ENCODE measurements around the gene CTSE. TPM values are rescaled to one million over a fixed set of nuclear protein-coding genes. Genes with fewer than 3 reads are reported as not detected.
A peak's percentile ranks its signal among the peaks of the same experiment; 100 is the strongest.

Gene CTSE
- total and polyA plus RNA-seq, 2 experiments from 2014 or later: not detected

DNA sequence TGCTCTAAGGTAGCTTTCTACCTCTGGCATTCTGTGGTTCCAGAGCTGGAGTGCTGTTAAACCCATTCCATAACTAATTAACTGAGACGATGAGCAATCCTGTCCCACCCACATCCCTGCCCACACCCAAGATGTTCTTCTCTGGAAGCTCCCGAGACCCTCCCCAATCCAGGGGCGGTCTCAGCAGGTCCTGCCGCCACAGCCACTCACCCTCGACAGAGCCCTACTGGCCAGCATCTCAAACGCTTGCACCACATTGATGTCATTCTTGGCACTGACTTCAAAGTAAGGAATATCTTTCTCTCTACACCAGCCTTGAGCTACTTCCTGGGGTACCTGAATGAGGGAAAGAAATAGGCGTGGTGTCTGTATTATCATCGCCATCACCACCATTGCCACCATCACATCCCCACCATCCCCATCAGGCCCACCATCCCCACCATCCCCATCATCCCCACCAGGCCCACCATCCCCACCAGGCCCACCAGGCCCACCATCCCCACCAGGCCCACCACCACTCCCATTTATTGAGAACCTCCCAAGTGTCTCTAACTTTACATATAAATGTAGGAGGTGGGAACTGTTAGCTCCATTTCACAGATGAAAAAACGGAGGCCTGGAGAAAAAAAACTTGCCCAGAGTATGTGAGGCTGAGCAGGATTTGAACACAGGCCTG lies 38.2 kb downstream of the CTSE start:
- no peak for DNase-seq (ENCODE audit: low spot score)
- H3K27ac Mint-ChIP-seq: no peak overlapping the region
- ATAC-seq: no peak

DNA sequence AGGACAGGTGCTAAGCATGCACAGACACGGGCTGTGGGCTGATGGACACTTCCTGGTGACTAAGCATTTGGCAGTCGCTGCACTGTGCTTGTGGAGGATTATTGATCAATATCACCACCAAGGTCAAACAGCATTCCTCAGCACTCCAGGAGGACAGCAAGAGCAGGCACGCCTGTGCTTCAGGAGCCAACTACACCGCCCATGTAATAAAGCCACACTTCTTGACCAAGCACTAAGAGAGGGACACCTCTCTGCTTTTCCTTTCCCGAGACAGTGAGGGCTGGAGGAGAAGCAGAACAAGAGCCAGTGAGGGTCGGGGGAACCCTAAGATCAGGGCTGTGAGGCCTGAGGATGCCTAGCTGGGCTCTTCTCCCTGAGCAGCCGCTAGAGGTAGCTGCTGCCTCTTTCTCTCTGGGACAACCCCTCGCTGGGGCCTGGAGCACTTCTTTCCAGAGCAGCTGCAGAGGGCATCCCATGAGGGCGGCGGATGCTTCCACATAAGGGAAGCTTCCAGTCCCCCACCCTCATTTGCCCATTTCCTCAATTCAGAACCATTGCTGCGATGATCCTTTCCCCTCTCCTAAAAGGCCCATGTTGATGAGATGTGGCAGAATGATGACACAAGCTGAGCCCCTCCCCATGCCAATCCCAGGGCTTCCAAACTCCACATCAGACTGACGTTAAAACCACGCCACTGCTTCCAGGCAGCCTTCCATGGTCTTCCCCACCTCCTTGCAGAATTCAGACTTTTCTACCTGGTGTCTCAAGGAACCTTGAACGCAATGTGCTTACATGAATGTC lies 39.6 kb downstream of the CTSE start:
- Histone ChIP-seq H3K9me2 (ENCODE audit: insufficient read depth) (no peaks in the 10 kb centered on the region), H3K79me2 (replicated peaks; ENCODE audit: insufficient read depth) (no peaks in the 10 kb centered on the region), H3K4me1 (ENCODE audit: insufficient read depth) (no peaks in the 10 kb centered on the region), H4K20me1 (replicated peaks; ENCODE audit: insufficient read depth) (no peaks in the 10 kb centered on the region; the same call in 1 of the 2 replicates), H3K27me3 (ENCODE audit: insufficient read depth) (no peaks in the 10 kb centered on the region), H2AFZ (peak overlapping the region; percentile 76; the same call in 1 of the 2 replicates), H3F3A (replicated peaks; ENCODE audit: low read depth) (no peaks in the 10 kb centered on the region), H3K27ac (ENCODE audit: low read depth) (no peak overlapping the region), H3K4me3 (no peak overlapping the region), H3K36me3 (ENCODE audit: insufficient read depth) (no peaks in the 10 kb centered on the region), H3K4me2 (no peak overlapping the region)
- H3K4me1 Mint-ChIP-seq: no peaks in the 10 kb centered on the region
- peak; percentile 97 for ATAC-seq
- TF ChIP-seq EZH2phosphoT487 (IDR thresholded peaks at IDR 0.05; ENCODE audit: unreplicated experiment): no peak
- TF ChIP-seq, protein P1, sequence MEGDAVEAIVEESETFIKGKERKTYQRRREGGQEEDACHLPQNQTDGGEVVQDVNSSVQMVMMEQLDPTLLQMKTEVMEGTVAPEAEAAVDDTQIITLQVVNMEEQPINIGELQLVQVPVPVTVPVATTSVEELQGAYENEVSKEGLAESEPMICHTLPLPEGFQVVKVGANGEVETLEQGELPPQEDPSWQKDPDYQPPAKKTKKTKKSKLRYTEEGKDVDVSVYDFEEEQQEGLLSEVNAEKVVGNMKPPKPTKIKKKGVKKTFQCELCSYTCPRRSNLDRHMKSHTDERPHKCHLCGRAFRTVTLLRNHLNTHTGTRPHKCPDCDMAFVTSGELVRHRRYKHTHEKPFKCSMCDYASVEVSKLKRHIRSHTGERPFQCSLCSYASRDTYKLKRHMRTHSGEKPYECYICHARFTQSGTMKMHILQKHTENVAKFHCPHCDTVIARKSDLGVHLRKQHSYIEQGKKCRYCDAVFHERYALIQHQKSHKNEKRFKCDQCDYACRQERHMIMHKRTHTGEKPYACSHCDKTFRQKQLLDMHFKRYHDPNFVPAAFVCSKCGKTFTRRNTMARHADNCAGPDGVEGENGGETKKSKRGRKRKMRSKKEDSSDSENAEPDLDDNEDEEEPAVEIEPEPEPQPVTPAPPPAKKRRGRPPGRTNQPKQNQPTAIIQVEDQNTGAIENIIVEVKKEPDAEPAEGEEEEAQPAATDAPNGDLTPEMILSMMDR (conservative IDR thresholded peaks at IDR 0.05; ENCODE audit: low read depth in 2 of 2): peak; percentile 65 to 93
- H3K4me3 Mint-ChIP-seq: no peak overlapping the region
- peaks cover 5% of the 10 kb centered on the region; the same call in 2 of the 3 replicates for H3K9me3 Mint-ChIP-seq
- H3K27ac Mint-ChIP-seq: no peak overlapping the region
- peak; percentile 86 for DNase-seq (ENCODE audit: low spot score)
- no peaks in the 10 kb centered on the region for H3K36me3 Mint-ChIP-seq (ENCODE audit: low read depth)
- peaks cover 7% of the 10 kb centered on the region for H3K27me3 Mint-ChIP-seq (ENCODE audit: insufficient read depth, low read depth, poor library complexity)

More for the DNA sequence above, 38.2 kb downstream of the CTSE start:
- no peaks in the 10 kb centered on the region for H3K9me2 ChIP-seq (ENCODE audit: insufficient read depth)
- H3K4me3 ChIP-seq: no peak overlapping the region
- no peak overlapping the region for H3K27ac ChIP-seq (ENCODE audit: low read depth)
- no peak overlapping the region for H3K4me2 ChIP-seq
- no peaks in the 10 kb centered on the region for H3K79me2 ChIP-seq (replicated peaks; ENCODE audit: insufficient read depth)
- no peak for TF ChIP-seq EZH2phosphoT487 (IDR thresholded peaks at IDR 0.05; ENCODE audit: unreplicated experiment)
- TF ChIP-seq JUNB (IDR thresholded peaks at IDR 0.05; ENCODE audit: unreplicated experiment): no peak
- H3K27me3 Mint-ChIP-seq (ENCODE audit: insufficient read depth, low read depth, poor library complexity): peaks cover 9% of the 10 kb centered on the region
- H3F3A ChIP-seq (replicated peaks; ENCODE audit: low read depth): no peaks in the 10 kb centered on the region
- H3K4me3 Mint-ChIP-seq: no peak overlapping the region
- H3K9me3 Mint-ChIP-seq: peaks cover 5% of the 10 kb centered on the region; the same call in 2 of the 3 replicates
- no peaks in the 10 kb centered on the region; the same call in 1 of the 2 replicates for H4K20me1 ChIP-seq (replicated peaks; ENCODE audit: insufficient read depth)
- H3K4me1 Mint-ChIP-seq: no peaks in the 10 kb centered on the region
- no peaks in the 10 kb centered on the region for H3K36me3 Mint-ChIP-seq (ENCODE audit: low read depth)
- H3K4me1 ChIP-seq (ENCODE audit: insufficient read depth): no peaks in the 10 kb centered on the region
- H2AFZ ChIP-seq: no peak overlapping the region
- H3K36me3 ChIP-seq (ENCODE audit: insufficient read depth): no peaks in the 10 kb centered on the region
- no peaks in the 10 kb centered on the region for H3K27me3 ChIP-seq (ENCODE audit: insufficient read depth)

DNA sequence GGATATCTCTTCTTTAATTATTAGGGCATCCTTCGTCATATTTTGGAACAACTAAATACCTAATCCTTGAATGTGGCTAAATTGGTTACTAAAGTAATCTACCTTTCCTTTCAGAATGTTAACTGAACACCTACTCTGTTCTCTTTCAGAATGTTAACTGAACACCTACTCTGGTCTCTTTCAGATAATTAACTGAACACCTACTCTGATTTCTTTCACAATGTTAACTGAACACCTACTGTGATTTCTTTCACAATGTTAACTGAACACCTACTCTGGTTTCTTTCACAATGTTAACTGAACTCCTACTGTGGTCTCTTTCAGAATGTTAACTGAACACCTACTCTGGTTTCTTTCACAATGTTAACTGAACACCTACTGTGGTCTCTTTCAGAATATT lies 42.4 kb downstream of the CTSE start:
- H3K4me3 ChIP-seq: no peak overlapping the region
- Mint-ChIP-seq H3K4me3 (no peak overlapping the region), H3K4me1 (peaks cover 2% of the 10 kb centered on the region; the same call in 2 of the 3 replicates), H3K9me3 (peaks cover 5% of the 10 kb centered on the region; the same call in 2 of the 3 replicates), H3K27me3 (ENCODE audit: insufficient read depth, low read depth, poor library complexity) (peaks cover 10% of the 10 kb centered on the region), H3K36me3 (ENCODE audit: low read depth) (no peaks in the 10 kb centered on the region), H3K27ac (no peak overlapping the region)
- no peaks in the 10 kb centered on the region for H4K20me1 ChIP-seq (replicated peaks; ENCODE audit: insufficient read depth)
- no peaks in the 10 kb centered on the region for H3K27me3 ChIP-seq (ENCODE audit: insufficient read depth)
- no peaks in the 10 kb centered on the region for H3F3A ChIP-seq (replicated peaks; ENCODE audit: low read depth)
- ATAC-seq (no peak), DNase-seq (ENCODE audit: low spot score) (no peak)
- no peaks in the 10 kb centered on the region for H3K9me2 ChIP-seq (ENCODE audit: insufficient read depth)
- H3K79me2 ChIP-seq (replicated peaks; ENCODE audit: insufficient read depth): no peaks in the 10 kb centered on the region
- no peak for TF ChIP-seq ZNF114 (CRISPR knock-in tag; IDR thresholded peaks at IDR 0.05)
- TF ChIP-seq, protein P2, sequence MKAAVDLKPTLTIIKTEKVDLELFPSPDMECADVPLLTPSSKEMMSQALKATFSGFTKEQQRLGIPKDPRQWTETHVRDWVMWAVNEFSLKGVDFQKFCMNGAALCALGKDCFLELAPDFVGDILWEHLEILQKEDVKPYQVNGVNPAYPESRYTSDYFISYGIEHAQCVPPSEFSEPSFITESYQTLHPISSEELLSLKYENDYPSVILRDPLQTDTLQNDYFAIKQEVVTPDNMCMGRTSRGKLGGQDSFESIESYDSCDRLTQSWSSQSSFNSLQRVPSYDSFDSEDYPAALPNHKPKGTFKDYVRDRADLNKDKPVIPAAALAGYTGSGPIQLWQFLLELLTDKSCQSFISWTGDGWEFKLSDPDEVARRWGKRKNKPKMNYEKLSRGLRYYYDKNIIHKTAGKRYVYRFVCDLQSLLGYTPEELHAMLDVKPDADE (IDR thresholded peaks at IDR 0.05): no peak
- no peak for TF ChIP-seq EZH2 (IDR thresholded peaks at IDR 0.05; ENCODE audit: low read depth, unreplicated experiment)
- no peak for TF ChIP-seq NANOG (IDR thresholded peaks at IDR 0.05; ENCODE audit: borderline replicate concordance)
- no peak for TF ChIP-seq ZNF331 (CRISPR knock-in tag; IDR thresholded peaks at IDR 0.05; ENCODE audit: low read depth)
- no peak for TF ChIP-seq CREB1 (CRISPR knock-in tag; IDR thresholded peaks at IDR 0.05; ENCODE audit: low read depth)
- no peak overlapping the region for H3K27ac ChIP-seq (ENCODE audit: low read depth)
- H3K4me2 ChIP-seq: no peak overlapping the region
- H3K36me3 ChIP-seq (ENCODE audit: insufficient read depth): no peaks in the 10 kb centered on the region
- H3K4me1 ChIP-seq (ENCODE audit: insufficient read depth): no peaks in the 10 kb centered on the region
- no peak overlapping the region for H2AFZ ChIP-seq
